Endothelial cell of hepatic sinusoid (primary cell): ENCODE data around the gene GPR35.

ENCODE experiments used
- in situ Hi-C: cut with HindIII; loops from 2 replicates; pipeline ENCODE4 v1.10.0; 2017; ENCODE audit warnings: low sequenced_read_pairs

The GPR35 gene

GRCh38 chr2:240588669-240589068, 36.6 kb upstream of the GPR35 start:
- in situ Hi-C loops: no loop called here

- in situ Hi-C loops: no loop called here
These were observed 35.9 kb upstream of the GPR35 start for GRCh38 chr2:240589375-240589774.

- in situ Hi-C loops: no loop called here
These were observed 35.3 kb upstream of the GPR35 start for GRCh38 chr2:240589850-240590525.

- in situ Hi-C loops: no loop called here
These were observed 34.6 kb upstream of the GPR35 start for GRCh38 chr2:240590681-240591111.

GRCh38 chr2:240591226-240591625, 34.1 kb upstream of the GPR35 start:
- in situ Hi-C loops: no loop called here

GRCh38 chr2:240591784-240592183, 33.5 kb upstream of the GPR35 start:
- in situ Hi-C loops: no loop called here

GRCh38 chr2:240593026-240593702, 32.1 kb upstream of the GPR35 start:
- in situ Hi-C loops: no loop called here

GRCh38 chr2:240593703-240594451, 31.4 kb upstream of the GPR35 start:
- in situ Hi-C loops: no loop called here

- in situ Hi-C loops: no loop called here
These were observed 30.5 kb upstream of the GPR35 start for GRCh38 chr2:240594511-240595380.

- in situ Hi-C loops: no loop called here
These were observed 29.8 kb upstream of the GPR35 start for GRCh38 chr2:240595381-240596079.

- in situ Hi-C loops: no loop called here
These were observed 29.2 kb upstream of the GPR35 start for GRCh38 chr2:240596080-240596460.

- in situ Hi-C loops: no loop called here
These were observed 28.8 kb upstream of the GPR35 start for GRCh38 chr2:240596491-240596931.

GRCh38 chr2:240597054-240597418, 28.2 kb upstream of the GPR35 start:
- in situ Hi-C loops: no loop called here

- in situ Hi-C loops: no loop called here
These were observed 27.7 kb upstream of the GPR35 start for GRCh38 chr2:240597419-240598181.

- in situ Hi-C loops: no loop called here
These were observed 26.9 kb upstream of the GPR35 start for GRCh38 chr2:240598311-240598911.

GRCh38 chr2:240599141-240599583, 26.1 kb upstream of the GPR35 start:
- in situ Hi-C loops: no loop called here

- in situ Hi-C loops: loop anchor here (5.0 kb wide), 1 partner anchor 42 kb away; no protein-coding TSS in a partner anchor
These were observed 24.8 kb upstream of the GPR35 start for GRCh38 chr2:240600451-240600961.

- in situ Hi-C loops: loop anchor here (5.0 kb wide), 1 partner anchor 41 kb away; no protein-coding TSS in a partner anchor
These were observed 24.0 kb upstream of the GPR35 start for GRCh38 chr2:240601061-240601830.
